Measurements from ENCODE around the gene NPHP1.
"Not testable (repeated sequence)": the region's sequence is repeated elsewhere in the genome, so short reads cannot be mapped to it uniquely, and the experiment has no call there.

NPHP1 gene

DNA sequence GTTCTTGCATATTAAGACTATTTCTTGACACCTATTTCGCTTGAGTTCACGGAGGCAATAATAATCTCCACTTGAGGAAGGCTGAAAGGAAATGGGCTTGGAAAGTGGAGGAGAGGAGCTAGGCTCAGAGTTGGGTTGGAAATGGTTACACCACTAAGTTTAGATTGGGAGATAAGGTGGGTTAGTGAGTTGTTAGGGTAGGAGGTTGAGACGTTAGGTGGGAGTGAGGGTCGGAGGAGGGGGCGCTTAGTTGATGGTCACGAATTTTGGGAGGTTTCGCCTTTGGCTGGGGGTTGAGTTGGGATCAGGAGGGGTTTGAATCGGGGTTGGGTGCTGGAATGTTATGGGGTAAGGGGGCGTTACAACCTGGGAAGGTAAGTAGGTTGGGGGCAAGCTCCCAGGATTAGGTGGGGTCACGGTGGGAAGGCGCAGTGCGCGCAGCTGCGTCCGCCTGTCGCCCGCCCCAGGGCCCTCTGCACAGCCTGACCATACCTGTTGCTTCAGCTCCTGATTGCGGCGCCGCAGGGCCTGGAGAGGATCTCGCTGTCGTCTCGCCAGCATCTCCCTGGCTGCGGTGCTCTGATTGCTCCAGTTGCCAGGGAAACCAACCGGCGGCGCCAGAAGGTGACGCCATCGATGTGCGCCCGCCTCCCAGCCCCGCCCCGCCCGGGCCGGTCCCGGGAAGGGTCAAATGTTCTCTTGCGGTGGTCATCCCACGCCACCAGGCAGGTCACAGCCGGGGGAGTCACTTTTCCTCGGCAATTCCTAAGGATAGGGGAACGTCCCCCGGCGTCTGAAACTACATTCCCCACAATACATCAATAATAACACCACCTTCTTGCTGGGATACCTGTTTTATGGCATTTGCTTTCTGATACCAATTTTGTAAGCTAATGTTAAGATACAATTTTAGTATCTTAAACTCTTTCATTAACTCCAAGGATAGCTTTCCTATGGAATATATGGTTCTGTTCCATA, at the start of gene NPHP1:
TSS of gene NPHP1 (minus strand) at position 606 of the 978 bp plus-strand sequence. CDS start at position 561, 45 bp downstream.
- Histone ChIP-seq H3K9ac (ENCODE audit: low read depth, low read length) (peak within 1 kb of the TSS; percentile 71; the same call in 1 of the 2 replicates), H3K27ac (ENCODE audit: low read length) (no peak within 1 kb of the TSS), H3K9me3 (ENCODE audit: insufficient read depth, low read depth, low read length) (no peaks in the 10 kb centered on the region), H3K27me3 (ENCODE audit: insufficient read depth, low read length) (no peaks in the 10 kb centered on the region), H3K4me3 (ENCODE audit: low read length) (peak within 1 kb of the TSS; percentile 93), H3K4me1 (ENCODE audit: insufficient read depth, low read length) (no peaks in the 10 kb centered on the region), H3K36me3 (ENCODE audit: insufficient read depth, low read depth, low read length) (peaks cover 5% of the 10 kb centered on the region; the same call in 1 of the 2 replicates)

- not testable (repeated sequence) for H3K27ac ChIP-seq (ENCODE audit: low read length); H3K9ac ChIP-seq (ENCODE audit: low read depth, low read length); H3K27me3 ChIP-seq (ENCODE audit: insufficient read depth, low read length); H3K4me3 ChIP-seq (ENCODE audit: low read length); H3K4me1 ChIP-seq (ENCODE audit: insufficient read depth, low read length); H3K36me3 ChIP-seq (ENCODE audit: insufficient read depth, low read depth, low read length); H3K9me3 ChIP-seq (ENCODE audit: insufficient read depth, low read depth, low read length)
Measured at GRCh38 chr2:110248081-110248795, 43.4 kb upstream of the NPHP1 start.

- H3K9me3 ChIP-seq (ENCODE audit: insufficient read depth, low read depth, low read length); H3K27me3 ChIP-seq (ENCODE audit: insufficient read depth, low read length); H3K4me1 ChIP-seq (ENCODE audit: insufficient read depth, low read length): not testable (repeated sequence)
Measured at GRCh38 chr2:110245488-110246435, 40.9 kb upstream of the NPHP1 start.

DNA sequence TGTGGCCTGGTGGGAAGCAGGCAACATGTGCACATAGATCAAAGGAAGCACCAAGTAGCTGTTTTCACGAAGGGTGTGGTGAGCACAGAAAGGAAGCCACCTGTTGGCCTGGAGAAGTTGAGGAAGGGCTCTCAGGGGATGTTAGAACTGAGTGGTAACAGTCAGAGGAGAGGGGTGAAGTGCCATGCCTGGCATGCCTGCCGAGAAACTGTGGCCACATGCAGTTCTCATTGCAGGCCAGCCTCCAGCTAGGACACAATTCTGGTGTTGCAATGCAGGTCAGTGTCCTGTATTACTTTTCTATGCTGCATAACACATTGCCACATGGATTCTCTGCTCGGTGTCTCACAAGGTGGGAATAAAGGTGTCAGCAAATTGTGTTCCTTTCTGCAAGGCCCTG, 38.5 kb upstream of the NPHP1 start:
- H3K27ac ChIP-seq (ENCODE audit: low read length); H3K9ac ChIP-seq (ENCODE audit: low read depth, low read length); H3K36me3 ChIP-seq (ENCODE audit: insufficient read depth, low read depth, low read length); H3K4me1 ChIP-seq (ENCODE audit: insufficient read depth, low read length); H3K27me3 ChIP-seq (ENCODE audit: insufficient read depth, low read length); H3K9me3 ChIP-seq (ENCODE audit: insufficient read depth, low read depth, low read length); H3K4me3 ChIP-seq (ENCODE audit: low read length): not testable (repeated sequence)

More at GRCh38 chr2:110245488-110246435, 40.9 kb upstream of the NPHP1 start:
- H3K27ac ChIP-seq (ENCODE audit: low read length); H3K4me3 ChIP-seq (ENCODE audit: low read length); H3K36me3 ChIP-seq (ENCODE audit: insufficient read depth, low read depth, low read length); H3K9ac ChIP-seq (ENCODE audit: low read depth, low read length): not testable (repeated sequence)

DNA sequence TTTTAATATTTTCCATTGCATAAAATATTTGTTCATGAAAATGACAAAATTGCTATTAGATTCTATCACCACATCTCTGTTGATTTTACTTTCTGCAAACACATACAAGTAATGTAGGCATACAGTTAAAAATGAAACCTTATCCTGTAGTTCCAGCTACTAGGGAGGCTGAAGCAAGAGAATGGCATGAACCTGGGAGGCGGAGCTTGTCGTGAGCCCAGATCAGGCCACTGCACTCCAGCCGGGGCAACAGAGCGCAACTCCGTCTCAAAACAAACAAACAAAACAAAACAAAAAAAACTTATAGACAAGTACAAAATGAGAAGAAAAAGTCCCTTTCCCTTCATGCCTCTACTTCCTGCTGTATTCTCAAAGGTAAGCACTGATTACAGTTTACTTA, 29.7 kb upstream of the NPHP1 start:
- not testable (repeated sequence) for H3K9me3 ChIP-seq (ENCODE audit: insufficient read depth, low read depth, low read length); H3K4me1 ChIP-seq (ENCODE audit: insufficient read depth, low read length); H3K27ac ChIP-seq (ENCODE audit: low read length)

DNA sequence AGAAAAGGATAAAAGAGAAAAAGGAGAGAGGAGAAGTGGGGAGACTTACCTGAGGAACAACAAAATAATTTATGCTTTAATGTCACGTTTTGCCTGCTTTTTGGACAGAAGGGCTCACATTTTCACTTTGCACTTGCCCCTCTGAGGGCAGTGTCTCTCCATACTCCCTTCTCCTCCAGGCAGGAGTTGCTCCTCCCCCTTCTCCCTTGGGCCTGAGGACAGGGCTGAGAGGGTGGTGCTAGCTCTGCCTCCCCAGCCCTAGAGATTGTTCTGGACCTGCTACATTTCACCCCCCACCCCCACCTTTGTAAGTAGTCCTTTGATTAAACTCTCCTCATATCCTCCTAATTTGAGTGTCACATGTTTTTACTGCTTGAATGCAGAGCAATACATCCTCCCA, 25.1 kb upstream of the NPHP1 start:
- H3K27me3 ChIP-seq (ENCODE audit: insufficient read depth, low read length); H3K36me3 ChIP-seq (ENCODE audit: insufficient read depth, low read depth, low read length); H3K4me3 ChIP-seq (ENCODE audit: low read length); H3K4me1 ChIP-seq (ENCODE audit: insufficient read depth, low read length); H3K9ac ChIP-seq (ENCODE audit: low read depth, low read length); H3K27ac ChIP-seq (ENCODE audit: low read length); H3K9me3 ChIP-seq (ENCODE audit: insufficient read depth, low read depth, low read length): not testable (repeated sequence)

More for the DNA sequence above, 29.7 kb upstream of the NPHP1 start:
- H3K9ac ChIP-seq (ENCODE audit: low read depth, low read length); H3K4me3 ChIP-seq (ENCODE audit: low read length); H3K27me3 ChIP-seq (ENCODE audit: insufficient read depth, low read length); H3K36me3 ChIP-seq (ENCODE audit: insufficient read depth, low read depth, low read length): not testable (repeated sequence)

GRCh38 chr2:110222626-110223025, 17.8 kb upstream of the NPHP1 start:
- H3K9ac ChIP-seq (ENCODE audit: low read depth, low read length); H3K4me3 ChIP-seq (ENCODE audit: low read length); H3K36me3 ChIP-seq (ENCODE audit: insufficient read depth, low read depth, low read length); H3K4me1 ChIP-seq (ENCODE audit: insufficient read depth, low read length); H3K9me3 ChIP-seq (ENCODE audit: insufficient read depth, low read depth, low read length); H3K27me3 ChIP-seq (ENCODE audit: insufficient read depth, low read length); H3K27ac ChIP-seq (ENCODE audit: low read length): not testable (repeated sequence)

- Histone ChIP-seq H3K4me3 (ENCODE audit: low read length) (no peak overlapping the region), H3K9me3 (ENCODE audit: insufficient read depth, low read depth, low read length) (no peaks in the 10 kb centered on the region; the same call in 1 of the 2 replicates), H3K9ac (ENCODE audit: low read depth, low read length) (no peak overlapping the region), H3K27me3 (ENCODE audit: insufficient read depth, low read length) (no peaks in the 10 kb centered on the region), H3K4me1 (ENCODE audit: insufficient read depth, low read length) (peaks cover 5% of the 10 kb centered on the region; the same call in 1 of the 2 replicates), H3K36me3 (ENCODE audit: insufficient read depth, low read depth, low read length) (no peaks in the 10 kb centered on the region), H3K27ac (ENCODE audit: low read length) (no peak overlapping the region)
Measured at GRCh38 chr2:110221938-110222337, 17.1 kb upstream of the NPHP1 start.

DNA sequence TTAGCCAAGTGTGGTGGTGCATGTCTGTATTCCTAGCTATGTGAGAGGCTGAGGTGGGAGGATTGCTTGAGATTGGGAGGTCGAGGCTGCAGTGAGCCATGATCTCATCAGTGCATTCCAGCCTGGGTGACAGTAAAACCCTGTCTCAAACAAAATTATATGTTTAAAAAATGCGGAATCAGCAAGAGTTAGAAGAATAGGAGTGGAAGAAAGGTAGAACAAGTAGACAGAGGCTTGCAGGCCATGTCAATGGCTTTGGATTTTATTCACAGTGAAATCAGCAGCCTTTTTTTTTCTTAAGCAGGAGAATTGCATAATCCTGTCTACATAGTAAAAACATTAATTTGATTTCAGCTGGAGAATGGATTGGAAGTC, 15.4 kb upstream of the NPHP1 start:
- no peak overlapping the region for H3K9ac ChIP-seq (ENCODE audit: low read depth, low read length)
- no peaks in the 10 kb centered on the region; the same call in 1 of the 2 replicates for H3K9me3 ChIP-seq (ENCODE audit: insufficient read depth, low read depth, low read length)
- peaks cover 5% of the 10 kb centered on the region; the same call in 1 of the 2 replicates for H3K4me1 ChIP-seq (ENCODE audit: insufficient read depth, low read length)

GRCh38 chr2:110219496-110220189, 14.8 kb upstream of the NPHP1 start:
- Histone ChIP-seq H3K9ac (ENCODE audit: low read depth, low read length) (no peak overlapping the region), H3K9me3 (ENCODE audit: insufficient read depth, low read depth, low read length) (no peaks in the 10 kb centered on the region; the same call in 1 of the 2 replicates), H3K4me1 (ENCODE audit: insufficient read depth, low read length) (peaks cover 5% of the 10 kb centered on the region; the same call in 1 of the 2 replicates), H3K27ac (ENCODE audit: low read length) (no peak overlapping the region), H3K4me3 (ENCODE audit: low read length) (no peak overlapping the region), H3K27me3 (ENCODE audit: insufficient read depth, low read length) (no peaks in the 10 kb centered on the region), H3K36me3 (ENCODE audit: insufficient read depth, low read depth, low read length) (no peaks in the 10 kb centered on the region)

More for the DNA sequence above, 15.4 kb upstream of the NPHP1 start:
- Histone ChIP-seq H3K27me3 (ENCODE audit: insufficient read depth, low read length) (no peaks in the 10 kb centered on the region), H3K36me3 (ENCODE audit: insufficient read depth, low read depth, low read length) (no peaks in the 10 kb centered on the region), H3K4me3 (ENCODE audit: low read length) (no peak overlapping the region), H3K27ac (ENCODE audit: low read length) (no peak overlapping the region)

GRCh38 chr2:110218889-110219288, 14.1 kb upstream of the NPHP1 start:
- not testable (repeated sequence) for H3K4me1 ChIP-seq (ENCODE audit: insufficient read depth, low read length); H3K9me3 ChIP-seq (ENCODE audit: insufficient read depth, low read depth, low read length); H3K27ac ChIP-seq (ENCODE audit: low read length); H3K4me3 ChIP-seq (ENCODE audit: low read length); H3K36me3 ChIP-seq (ENCODE audit: insufficient read depth, low read depth, low read length); H3K27me3 ChIP-seq (ENCODE audit: insufficient read depth, low read length); H3K9ac ChIP-seq (ENCODE audit: low read depth, low read length)
